HepG2 (cell line): ENCODE data around the gene SPATA25. TPM values are rescaled to one million over a fixed set of nuclear protein-coding genes. Genes with fewer than 3 reads are reported as not detected.

Source experiments
- ETV6 ChIP-seq: sonication (generic); formaldehyde crosslinking; conservative IDR thresholded peaks from 2 replicates; pipeline ENCODE4 v1.4.0; 2020; ENCODE audit warnings: missing genetic modification reagents
- HMG20B ChIP-seq: conservative IDR thresholded peaks from 2 replicates; pipeline ENCODE4 v1.6.1; 2016; ENCODE audit warnings: missing genetic modification reagents, missing compliant biosample characterization
- KDM2A ChIP-seq: sonication (generic); formaldehyde crosslinking; IDR thresholded peaks from 2 replicates; pipeline ENCODE4 v1.4.0; 2020; ENCODE audit warnings: low read depth, missing genetic modification reagents, borderline replicate concordance
- MTF1 ChIP-seq: sonication (generic); formaldehyde crosslinking; IDR thresholded peaks from 2 replicates; pipeline ENCODE4 v1.5.0; 2020; ENCODE audit warnings: missing genetic modification reagents
- SIX4 ChIP-seq: sonication (generic); formaldehyde crosslinking; IDR thresholded peaks from 2 replicates; pipeline ENCODE4 v1.4.0; 2020; ENCODE audit warnings: missing genetic modification reagents
- SNAI1 ChIP-seq: sonication (generic); formaldehyde crosslinking; IDR thresholded peaks from 2 replicates; pipeline ENCODE4 v1.5.0; 2020; ENCODE audit warnings: mild to moderate bottlenecking, missing genetic modification reagents, borderline replicate concordance
- SPEN ChIP-seq: sonication (generic); formaldehyde crosslinking; IDR thresholded peaks from 2 replicates; pipeline ENCODE4 v1.5.1; 2020; ENCODE audit warnings: low read depth, mild to moderate bottlenecking, missing genetic modification reagents
- TBL1XR1 ChIP-seq: fragments of 150-350 bp; IDR thresholded peaks from 2 replicates; pipeline ENCODE4 v1.6.1; 2014; ENCODE audit warnings: borderline replicate concordance, low read length; ENCODE audit not compliant: partially characterized antibody
- TGIF2 ChIP-seq: IDR thresholded peaks from 2 replicates; pipeline ENCODE4 v1.6.1; 2016; ENCODE audit warnings: control low read depth, missing compliant biosample characterization
- ZNF124 ChIP-seq: sonication (generic); formaldehyde crosslinking; IDR thresholded peaks from 2 replicates; pipeline ENCODE4 v1.4.0; 2020; ENCODE audit warnings: missing genetic modification reagents
- ZNF605 ChIP-seq: sonication (generic); formaldehyde crosslinking; IDR thresholded peaks from 2 replicates; pipeline ENCODE4 v1.8.0; 2022; ENCODE audit warnings: mild to moderate bottlenecking, missing genetic modification reagents
- ZNF816 ChIP-seq: sonication (generic); formaldehyde crosslinking; IDR thresholded peaks from 2 replicates; pipeline ENCODE4 v1.8.0; 2022; ENCODE audit warnings: missing genetic modification reagents, mild to moderate bottlenecking, borderline replicate concordance
- ZNF891 ChIP-seq: sonication (generic); formaldehyde crosslinking; IDR thresholded peaks from 2 replicates; pipeline ENCODE4 v1.5.0; 2020; ENCODE audit warnings: mild to moderate bottlenecking, missing genetic modification reagents
- polyA plus RNA-seq, 8 experiments: library from polyadenylated mRNA; depleted of rRNA in 3 of 8; stranded (reverse) in 7 of 8; unstranded in 1 of 8; fragments of >200 nt; fragmentation: Illumina TruSeq in 4 of 8; extraction: Trizol in 4 of 8; gene quantifications; 2 replicates each; pipeline versions ENCODE4 v1.2.1 to v1.2.3, GENCODE V29; 2011 to 2016; ENCODE audit warnings: low read depth in 4 of 8, missing spikeins in 1 of 8, mixed read lengths in 1 of 8; ENCODE audit not compliant: insufficient read depth in 1 of 8
- total RNA-seq, 5 experiments: library from RNA; depleted of rRNA; stranded (reverse); fragments of >200 nt; fragmentation: Illumina TruSeq; extraction: Trizol; gene quantifications; 2 replicates each; pipeline ENCODE4 v1.2.3, GENCODE V29; 2016; ENCODE audit warnings: low read depth in 1 of 5
- TF ChIP-seq, protein P1 (sequence below): sonication (generic); formaldehyde crosslinking; IDR thresholded peaks from 2 replicates; pipeline ENCODE4 v1.8.0; 2022; ENCODE audit warnings: mild to moderate bottlenecking, missing genetic modification reagents, moderate library complexity
- TF ChIP-seq, protein P2 (sequence below): sonication (generic); formaldehyde crosslinking; IDR thresholded peaks from 2 replicates; pipeline ENCODE4 v1.4.0; 2020; ENCODE audit warnings: mild to moderate bottlenecking, missing genetic modification reagents
- TF ChIP-seq, protein P3 (sequence below): sonication (generic); formaldehyde crosslinking; IDR thresholded peaks from 2 replicates; pipeline ENCODE4 v1.4.0; 2020; ENCODE audit warnings: missing genetic modification reagents, borderline replicate concordance
- TF ChIP-seq, protein P4 (sequence below): sonication (generic); formaldehyde crosslinking; IDR thresholded peaks from 2 replicates; pipeline ENCODE4 v1.8.0; 2022; ENCODE audit warnings: missing genetic modification reagents, mild to moderate bottlenecking, inconsistent platforms, borderline replicate concordance
- TF ChIP-seq, protein P5 (sequence below): sonication (generic); formaldehyde crosslinking; IDR thresholded peaks from 2 replicates; pipeline ENCODE4 v1.4.0; 2020; ENCODE audit warnings: mild to moderate bottlenecking, low read depth, missing genetic modification reagents

SPATA25 gene
- total and polyA plus RNA-seq, 2 of the 13 experiments (the other 11 are each of a cell fraction or from before 2014, with no cell fraction given) = 4.8 to 7.6 TPM

DNA sequence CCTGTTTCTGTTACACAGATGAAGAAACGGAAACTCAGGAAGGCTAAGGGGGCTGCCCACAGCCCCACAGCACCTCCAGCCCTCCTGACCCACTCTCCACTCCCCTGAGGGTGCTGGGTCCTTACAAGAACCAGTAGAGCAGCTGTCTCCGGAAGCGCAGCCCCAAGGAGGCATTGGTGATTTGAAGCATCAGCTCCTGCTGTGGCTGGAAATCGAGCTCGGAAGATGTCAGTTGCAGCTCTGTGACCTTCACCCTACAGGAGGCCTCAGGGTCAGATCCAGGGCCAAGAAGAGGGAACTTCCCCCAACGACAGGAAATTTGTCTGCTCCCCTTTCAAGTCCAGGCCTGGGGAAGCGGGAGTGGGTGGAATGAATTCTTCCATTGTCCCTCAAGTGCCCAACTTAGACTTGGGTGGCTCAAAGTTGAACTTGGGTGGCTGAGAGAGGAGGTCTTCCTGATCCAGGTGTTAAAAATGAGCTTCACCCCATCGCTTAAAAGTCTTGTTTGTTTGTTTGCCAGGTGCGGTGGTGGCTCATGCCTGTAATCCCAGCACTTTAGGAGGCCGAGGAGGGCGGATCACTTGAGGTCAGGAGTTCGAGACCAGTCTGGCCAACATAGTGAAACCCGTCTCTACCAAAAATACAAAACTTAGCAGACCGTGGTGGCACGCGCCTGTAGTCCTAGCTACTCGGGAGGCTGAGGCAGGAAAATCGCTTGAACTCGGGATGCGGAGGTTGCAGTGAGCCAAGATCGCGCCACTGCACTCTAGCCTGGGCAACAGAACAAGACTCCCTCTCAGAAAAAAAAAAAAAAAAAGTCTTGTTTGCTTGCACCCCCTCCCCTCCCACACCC is 22.6 kb upstream of the SPATA25 start (continued):
- TF ChIP-seq, protein P1, sequence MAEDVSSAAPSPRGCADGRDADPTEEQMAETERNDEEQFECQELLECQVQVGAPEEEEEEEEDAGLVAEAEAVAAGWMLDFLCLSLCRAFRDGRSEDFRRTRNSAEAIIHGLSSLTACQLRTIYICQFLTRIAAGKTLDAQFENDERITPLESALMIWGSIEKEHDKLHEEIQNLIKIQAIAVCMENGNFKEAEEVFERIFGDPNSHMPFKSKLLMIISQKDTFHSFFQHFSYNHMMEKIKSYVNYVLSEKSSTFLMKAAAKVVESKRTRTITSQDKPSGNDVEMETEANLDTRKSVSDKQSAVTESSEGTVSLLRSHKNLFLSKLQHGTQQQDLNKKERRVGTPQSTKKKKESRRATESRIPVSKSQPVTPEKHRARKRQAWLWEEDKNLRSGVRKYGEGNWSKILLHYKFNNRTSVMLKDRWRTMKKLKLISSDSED = peak; percentile 65; the same call in 1 of the 2 replicates
- no peak for TF ChIP-seq ETV6
- TF ChIP-seq TBL1XR1 = peak; percentile 55
- TF ChIP-seq, protein P2, sequence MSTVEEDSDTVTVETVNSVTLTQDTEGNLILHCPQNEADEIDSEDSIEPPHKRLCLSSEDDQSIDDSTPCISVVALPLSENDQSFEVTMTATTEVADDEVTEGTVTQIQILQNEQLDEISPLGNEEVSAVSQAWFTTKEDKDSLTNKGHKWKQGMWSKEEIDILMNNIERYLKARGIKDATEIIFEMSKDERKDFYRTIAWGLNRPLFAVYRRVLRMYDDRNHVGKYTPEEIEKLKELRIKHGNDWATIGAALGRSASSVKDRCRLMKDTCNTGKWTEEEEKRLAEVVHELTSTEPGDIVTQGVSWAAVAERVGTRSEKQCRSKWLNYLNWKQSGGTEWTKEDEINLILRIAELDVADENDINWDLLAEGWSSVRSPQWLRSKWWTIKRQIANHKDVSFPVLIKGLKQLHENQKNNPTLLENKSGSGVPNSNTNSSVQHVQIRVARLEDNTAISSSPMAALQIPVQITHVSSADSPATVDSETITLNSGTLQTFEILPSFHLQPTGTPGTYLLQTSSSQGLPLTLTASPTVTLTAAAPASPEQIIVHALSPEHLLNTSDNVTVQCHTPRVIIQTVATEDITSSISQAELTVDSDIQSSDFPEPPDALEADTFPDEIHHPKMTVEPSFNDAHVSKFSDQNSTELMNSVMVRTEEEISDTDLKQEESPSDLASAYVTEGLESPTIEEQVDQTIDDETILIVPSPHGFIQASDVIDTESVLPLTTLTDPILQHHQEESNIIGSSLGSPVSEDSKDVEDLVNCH (CRISPR knock-in tag) = no peak
- TF ChIP-seq SIX4 (CRISPR knock-in tag) = no peak
- no peak; the same call in 1 of the 2 replicates for TF ChIP-seq SPEN (CRISPR knock-in tag)
- no peak; the same call in 1 of the 2 replicates for TF ChIP-seq SNAI1 (CRISPR knock-in tag)
- TF ChIP-seq HMG20B (CRISPR knock-in tag) = 0 out of 2 replicates have a peak, but pooled peaks have one; percentile 32
- TF ChIP-seq, protein P3, sequence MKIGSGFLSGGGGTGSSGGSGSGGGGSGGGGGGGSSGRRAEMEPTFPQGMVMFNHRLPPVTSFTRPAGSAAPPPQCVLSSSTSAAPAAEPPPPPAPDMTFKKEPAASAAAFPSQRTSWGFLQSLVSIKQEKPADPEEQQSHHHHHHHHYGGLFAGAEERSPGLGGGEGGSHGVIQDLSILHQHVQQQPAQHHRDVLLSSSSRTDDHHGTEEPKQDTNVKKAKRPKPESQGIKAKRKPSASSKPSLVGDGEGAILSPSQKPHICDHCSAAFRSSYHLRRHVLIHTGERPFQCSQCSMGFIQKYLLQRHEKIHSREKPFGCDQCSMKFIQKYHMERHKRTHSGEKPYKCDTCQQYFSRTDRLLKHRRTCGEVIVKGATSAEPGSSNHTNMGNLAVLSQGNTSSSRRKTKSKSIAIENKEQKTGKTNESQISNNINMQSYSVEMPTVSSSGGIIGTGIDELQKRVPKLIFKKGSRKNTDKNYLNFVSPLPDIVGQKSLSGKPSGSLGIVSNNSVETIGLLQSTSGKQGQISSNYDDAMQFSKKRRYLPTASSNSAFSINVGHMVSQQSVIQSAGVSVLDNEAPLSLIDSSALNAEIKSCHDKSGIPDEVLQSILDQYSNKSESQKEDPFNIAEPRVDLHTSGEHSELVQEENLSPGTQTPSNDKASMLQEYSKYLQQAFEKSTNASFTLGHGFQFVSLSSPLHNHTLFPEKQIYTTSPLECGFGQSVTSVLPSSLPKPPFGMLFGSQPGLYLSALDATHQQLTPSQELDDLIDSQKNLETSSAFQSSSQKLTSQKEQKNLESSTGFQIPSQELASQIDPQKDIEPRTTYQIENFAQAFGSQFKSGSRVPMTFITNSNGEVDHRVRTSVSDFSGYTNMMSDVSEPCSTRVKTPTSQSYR (CRISPR knock-in tag) = peak; percentile 83
- no peak for TF ChIP-seq MTF1 (CRISPR knock-in tag)
- TF ChIP-seq, protein P4, sequence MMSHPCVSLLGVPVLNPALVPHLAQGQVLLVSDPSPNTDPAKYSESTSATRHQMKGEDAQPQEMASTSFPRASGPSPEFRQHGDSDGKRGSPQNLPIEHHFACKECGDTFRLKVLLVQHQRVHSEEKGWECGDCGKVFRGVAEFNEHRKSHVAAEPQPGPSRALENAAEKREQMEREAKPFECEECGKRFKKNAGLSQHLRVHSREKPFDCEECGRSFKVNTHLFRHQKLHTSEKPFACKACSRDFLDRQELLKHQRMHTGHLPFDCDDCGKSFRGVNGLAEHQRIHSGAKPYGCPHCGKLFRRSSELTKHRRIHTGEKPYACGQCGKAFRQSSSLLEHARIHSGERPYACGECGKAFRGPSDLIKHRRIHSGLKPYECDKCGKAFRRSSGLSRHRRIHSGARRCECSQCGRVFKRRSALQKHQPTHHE (CRISPR knock-in tag) = 0 out of 2 replicates have a peak, but pooled peaks have one; percentile 31
- peak; percentile 64; the same call in 1 of the 2 replicates for TF ChIP-seq ZNF605 (CRISPR knock-in tag)
- TF ChIP-seq ZNF891 (CRISPR knock-in tag) = peak; percentile 8; the same call in 1 of the 2 replicates
- no peak; the same call in 1 of the 2 replicates for TF ChIP-seq KDM2A
- TF ChIP-seq ZNF816 (CRISPR knock-in tag) = no peak
- TF ChIP-seq TGIF2 = 0 out of 2 replicates have a peak, but pooled peaks have one; percentile 61
- peak; percentile 62; the same call in 1 of the 2 replicates for TF ChIP-seq ZNF124
- TF ChIP-seq, protein P5, sequence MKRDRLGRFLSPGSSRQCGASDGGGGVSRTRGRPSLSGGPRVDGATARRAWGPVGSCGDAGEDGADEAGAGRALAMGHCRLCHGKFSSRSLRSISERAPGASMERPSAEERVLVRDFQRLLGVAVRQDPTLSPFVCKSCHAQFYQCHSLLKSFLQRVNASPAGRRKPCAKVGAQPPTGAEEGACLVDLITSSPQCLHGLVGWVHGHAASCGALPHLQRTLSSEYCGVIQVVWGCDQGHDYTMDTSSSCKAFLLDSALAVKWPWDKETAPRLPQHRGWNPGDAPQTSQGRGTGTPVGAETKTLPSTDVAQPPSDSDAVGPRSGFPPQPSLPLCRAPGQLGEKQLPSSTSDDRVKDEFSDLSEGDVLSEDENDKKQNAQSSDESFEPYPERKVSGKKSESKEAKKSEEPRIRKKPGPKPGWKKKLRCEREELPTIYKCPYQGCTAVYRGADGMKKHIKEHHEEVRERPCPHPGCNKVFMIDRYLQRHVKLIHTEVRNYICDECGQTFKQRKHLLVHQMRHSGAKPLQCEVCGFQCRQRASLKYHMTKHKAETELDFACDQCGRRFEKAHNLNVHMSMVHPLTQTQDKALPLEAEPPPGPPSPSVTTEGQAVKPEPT (CRISPR knock-in tag) = peak; percentile 69; the same call in 1 of the 2 replicates
